HL-60 (cell line): ENCODE data around the gene IQCK.

ENCODE experiments used
- DNase-seq, 2 experiments: peaks; one replicate each; pipeline ENCODE4 v3.0.0-alpha.2; 2010 to 2020; ENCODE audit warnings: low read depth in 1 of 2, low spot score in 1 of 2
- H3K27ac ChIP-seq: fragments of 250-450 bp; sonication (Bioruptor Pico); replicated peaks from 2 replicates; pipeline ENCODE4 v1.5.1; 2020; ENCODE audit warnings: mild to moderate bottlenecking, moderate library complexity
- H3K27me3 ChIP-seq: fragments of 250-450 bp; sonication (Bioruptor Pico); 2 replicates; pipeline ENCODE4 v1.5.1; 2021; ENCODE audit warnings: mild to moderate bottlenecking, moderate library complexity; ENCODE audit not compliant: insufficient read depth, poor library complexity, severe bottlenecking
- H3K4me3 ChIP-seq: replicated peaks from 2 replicates; pipeline ENCODE4 v1.5.1; 2011; ENCODE audit warnings: mild to moderate bottlenecking, control low read depth, low read length; ENCODE audit not compliant: insufficient read depth
- CTCF ChIP-seq: IDR thresholded peaks from one replicate; pipeline ENCODE4 v1.5.1; 2011; ENCODE audit warnings: low read length, control low read depth, inconsistent platforms; ENCODE audit not compliant: insufficient read depth
- GABPA ChIP-seq: IDR thresholded peaks from 2 replicates; pipeline ENCODE4 v1.6.1; 2012; ENCODE audit warnings: low read depth
- POLR2AphosphoS5 ChIP-seq: IDR thresholded peaks from 2 replicates; pipeline ENCODE4 v1.6.1; 2012; ENCODE audit warnings: low read depth
- REST ChIP-seq: IDR thresholded peaks from 2 replicates; pipeline ENCODE4 v1.6.1; 2012; ENCODE audit warnings: low read depth; ENCODE audit not compliant: insufficient replicate concordance
- SPI1 ChIP-seq: IDR thresholded peaks from 2 replicates; pipeline ENCODE4 v1.6.1; 2012; ENCODE audit warnings: low read depth, mild to moderate bottlenecking, borderline replicate concordance

Gene IQCK

GRCh38 chr16:19881783-19882182 is 163.7 kb downstream of the IQCK start:
- Histone ChIP-seq H3K27ac (no peak overlapping the region), H3K4me3 (no peak overlapping the region), H3K27me3 (peaks cover 31% of the 10 kb centered on the region)
- TF ChIP-seq POLR2AphosphoS5: no peak
- no peak for TF ChIP-seq GABPA
- TF ChIP-seq CTCF: no peak
- no peak for TF ChIP-seq SPI1
- no peak for TF ChIP-seq REST
- no peak for DNase-seq

- Histone ChIP-seq H3K4me3 (no peak overlapping the region), H3K27me3 (peaks cover 31% of the 10 kb centered on the region), H3K27ac (no peak overlapping the region)
- DNase-seq: no peak
- TF ChIP-seq GABPA (no peak), SPI1 (no peak), CTCF (no peak), POLR2AphosphoS5 (no peak), REST (no peak)
Observed at GRCh38 chr16:19882186-19882585, 164.1 kb downstream of the IQCK start.

DNA sequence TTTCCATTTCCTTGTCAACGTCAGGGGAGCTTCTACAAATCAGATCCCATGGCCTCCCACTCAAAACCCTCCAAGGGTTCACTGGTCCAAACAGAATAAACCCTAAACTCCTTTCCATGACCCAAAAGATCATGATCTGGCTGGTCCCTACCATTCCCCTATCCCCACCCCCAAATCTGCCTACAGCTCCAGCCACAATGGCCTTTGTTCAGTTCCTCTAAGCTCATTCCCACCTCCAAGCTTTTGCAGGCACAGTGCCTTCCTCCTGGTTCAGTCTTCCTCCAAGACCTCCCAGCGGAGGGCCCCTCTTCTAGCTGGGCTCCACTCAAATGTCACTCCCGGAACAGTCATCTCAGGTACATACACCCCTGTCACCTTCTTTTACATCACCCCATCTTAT is 164.6 kb downstream of the IQCK start:
- H3K27me3 ChIP-seq: peaks cover 31% of the 10 kb centered on the region
- TF ChIP-seq CTCF (no peak), SPI1 (no peak), POLR2AphosphoS5 (no peak), GABPA (no peak), REST (no peak)
- no peak overlapping the region for H3K27ac ChIP-seq
- DNase-seq: no peak
- no peak overlapping the region for H3K4me3 ChIP-seq
